Karpas-422 (cell line): ENCODE data around the gene DUSP18. TPM values are rescaled to one million over a fixed set of nuclear protein-coding genes. Genes with fewer than 3 reads are reported as not detected.
"Not testable (repeated sequence)": the region's sequence is repeated elsewhere in the genome, so short reads cannot be mapped to it uniquely, and the experiment has no call there.

Source experiments
- DNase-seq: peaks from one replicate; pipeline ENCODE4 v3.0.0-alpha.2; 2015
- H2AFZ ChIP-seq: fragments of 200-600 bp; sonication (generic); 2 replicates; pipeline ENCODE4 v1.6.1; 2014; ENCODE audit warnings: antibody characterized with exemption, low read length, mixed read lengths
- H3K27ac ChIP-seq: fragments of 200-600 bp; sonication (generic); 2 replicates; pipeline ENCODE4 v1.5.1; 2014; ENCODE audit warnings: mild to moderate bottlenecking, low read length, moderate library complexity
- H3K27me3 ChIP-seq: fragments of 200-600 bp; sonication (generic); 2 replicates; pipeline ENCODE4 v1.6.1; 2014; ENCODE audit warnings: low read length, mixed read lengths
- H3K36me3 ChIP-seq: fragments of 200-600 bp; sonication (generic); 2 replicates; pipeline ENCODE4 v1.6.1; 2014; ENCODE audit warnings: low read length, mixed read lengths; ENCODE audit not compliant: insufficient read depth
- H3K4me1 ChIP-seq: fragments of 200-600 bp; sonication (generic); 2 replicates; pipeline ENCODE4 v1.6.1; 2014; ENCODE audit warnings: mild to moderate bottlenecking, low read length, mixed read lengths
- H3K4me2 ChIP-seq: fragments of 200-600 bp; sonication (generic); 2 replicates; pipeline ENCODE4 v1.6.1; 2014; ENCODE audit warnings: low read length, low read depth, mild to moderate bottlenecking; ENCODE audit not compliant: poor library complexity, severe bottlenecking
- H3K4me3 ChIP-seq: fragments of 200-600 bp; sonication (generic); 2 replicates; pipeline ENCODE4 v1.5.1; 2014; ENCODE audit warnings: mild to moderate bottlenecking, antibody characterized with exemption, low read length, mixed read lengths
- H3K79me2 ChIP-seq: fragments of 200-600 bp; sonication (generic); 2 replicates; pipeline ENCODE4 v1.6.1; 2014; ENCODE audit warnings: mild to moderate bottlenecking, low read length, mixed read lengths
- H3K9ac ChIP-seq: fragments of 200-600 bp; sonication (generic); 2 replicates; pipeline ENCODE4 v1.6.0; 2014; ENCODE audit warnings: low read length
- H3K9me2 ChIP-seq: fragments of 200-600 bp; sonication (generic), shearing (Covaris generic); replicated peaks from 2 replicates; pipeline ENCODE4 v1.6.0; 2014; ENCODE audit warnings: mild to moderate bottlenecking, low read length, moderate library complexity; ENCODE audit not compliant: insufficient read depth
- H3K9me3 ChIP-seq: fragments of 300-700, 200-600 bp; sonication (generic); 2 replicates; pipeline ENCODE4 v1.6.1; 2014; ENCODE audit warnings: low read length, mixed read lengths
- H4K20me1 ChIP-seq: fragments of 200-600 bp; sonication (generic); 2 replicates; pipeline ENCODE4 v1.6.1; 2014; ENCODE audit warnings: mild to moderate bottlenecking, antibody characterized with exemption, low read length, low read depth; ENCODE audit not compliant: insufficient read depth
- total RNA-seq: library from RNA; depleted of rRNA; stranded (reverse); fragments of >200 nt; shearing (Covaris generic); gene quantifications from 2 replicates; pipeline ENCODE4 v1.2.3, GENCODE V29; 2014; ENCODE audit warnings: low replicate concordance

The DUSP18 gene
- total RNA-seq, 1 experiment from 2014 or later = 11.2 TPM

- no peaks in the 10 kb centered on the region for H3K9me2 ChIP-seq
- no peaks in the 10 kb centered on the region for H3K27me3 ChIP-seq
- no peaks in the 10 kb centered on the region for H3K36me3 ChIP-seq
- no peak overlapping the region for H3K9ac ChIP-seq
- H3K27ac ChIP-seq = no peak overlapping the region
- no peak overlapping the region for H2AFZ ChIP-seq
- no peaks in the 10 kb centered on the region for H4K20me1 ChIP-seq
- no peaks in the 10 kb centered on the region for H3K9me3 ChIP-seq
- no peak overlapping the region for H3K4me3 ChIP-seq
- no peaks in the 10 kb centered on the region for H3K79me2 ChIP-seq
- DNase-seq = no peak
- no peaks in the 10 kb centered on the region for H3K4me1 ChIP-seq
- H3K4me2 ChIP-seq = no peak overlapping the region
Measured at GRCh38 chr22:30627471-30627870, 40.2 kb downstream of the DUSP18 start.

- Histone ChIP-seq H3K27ac (no peak overlapping the region), H3K4me1 (no peaks in the 10 kb centered on the region), H3K79me2 (no peaks in the 10 kb centered on the region), H3K27me3 (no peaks in the 10 kb centered on the region), H3K9me2 (no peaks in the 10 kb centered on the region), H3K9me3 (no peaks in the 10 kb centered on the region), H2AFZ (no peak overlapping the region), H3K4me2 (no peak overlapping the region), H3K4me3 (no peak overlapping the region), H3K9ac (no peak overlapping the region), H3K36me3 (no peaks in the 10 kb centered on the region), H4K20me1 (no peaks in the 10 kb centered on the region)
- no peak for DNase-seq
Measured at GRCh38 chr22:30626413-30626812, 41.3 kb downstream of the DUSP18 start.

- DNase-seq, H3K4me3 ChIP-seq, H3K27me3 ChIP-seq: not testable (repeated sequence)
Measured at GRCh38 chr22:30619909-30620308, 47.8 kb downstream of the DUSP18 start.

GRCh38 chr22:30617819-30618218 is 49.9 kb downstream of the DUSP18 start:
- H3K27me3 ChIP-seq = no peaks in the 10 kb centered on the region
- H3K4me3 ChIP-seq = no peak overlapping the region
- no peaks in the 10 kb centered on the region for H3K9me2 ChIP-seq
- no peak overlapping the region for H3K9ac ChIP-seq
- no peaks in the 10 kb centered on the region for H3K4me1 ChIP-seq
- H3K4me2 ChIP-seq = no peak overlapping the region
- H4K20me1 ChIP-seq = no peaks in the 10 kb centered on the region
- no peak for DNase-seq
- H3K36me3 ChIP-seq = no peaks in the 10 kb centered on the region
- no peak overlapping the region for H3K27ac ChIP-seq
- no peaks in the 10 kb centered on the region for H3K79me2 ChIP-seq
- H3K9me3 ChIP-seq = no peaks in the 10 kb centered on the region
- H2AFZ ChIP-seq = no peak overlapping the region

More at GRCh38 chr22:30619909-30620308, 47.8 kb downstream of the DUSP18 start:
- H4K20me1 ChIP-seq, H3K4me1 ChIP-seq, H3K9me2 ChIP-seq, H3K4me2 ChIP-seq, H3K9ac ChIP-seq, H2AFZ ChIP-seq, H3K36me3 ChIP-seq, H3K79me2 ChIP-seq, H3K27ac ChIP-seq, H3K9me3 ChIP-seq: not testable (repeated sequence)

GRCh38 chr22:30615543-30615954 is 52.1 kb downstream of the DUSP18 start:
- Histone ChIP-seq H3K36me3 (no peaks in the 10 kb centered on the region), H4K20me1 (no peaks in the 10 kb centered on the region), H3K27ac (no peak overlapping the region), H3K4me2 (no peak overlapping the region), H3K9me2 (no peaks in the 10 kb centered on the region), H2AFZ (no peak overlapping the region), H3K9ac (no peak overlapping the region), H3K4me1 (no peaks in the 10 kb centered on the region), H3K4me3 (no peak overlapping the region), H3K9me3 (no peaks in the 10 kb centered on the region), H3K79me2 (no peaks in the 10 kb centered on the region), H3K27me3 (no peaks in the 10 kb centered on the region)
- no peak for DNase-seq

- Histone ChIP-seq H3K9me3 (no peaks in the 10 kb centered on the region), H3K27ac (no peak overlapping the region), H3K36me3 (no peaks in the 10 kb centered on the region), H4K20me1 (no peaks in the 10 kb centered on the region), H3K79me2 (no peaks in the 10 kb centered on the region), H2AFZ (no peak overlapping the region), H3K4me3 (no peak overlapping the region), H3K9ac (no peak overlapping the region), H3K4me2 (no peak overlapping the region), H3K9me2 (no peaks in the 10 kb centered on the region), H3K4me1 (no peaks in the 10 kb centered on the region), H3K27me3 (no peaks in the 10 kb centered on the region)
- DNase-seq = no peak
Measured at GRCh38 chr22:30614879-30615278, 52.8 kb downstream of the DUSP18 start.

- DNase-seq = no peak
- no peaks in the 10 kb centered on the region for H3K79me2 ChIP-seq
- no peak overlapping the region for H3K4me3 ChIP-seq
- no peak overlapping the region for H3K9ac ChIP-seq
- H4K20me1 ChIP-seq = no peaks in the 10 kb centered on the region
- no peak overlapping the region for H3K4me2 ChIP-seq
- H2AFZ ChIP-seq = no peak overlapping the region
- H3K36me3 ChIP-seq = no peaks in the 10 kb centered on the region
- no peaks in the 10 kb centered on the region for H3K27me3 ChIP-seq
- no peak overlapping the region for H3K27ac ChIP-seq
- no peaks in the 10 kb centered on the region for H3K9me3 ChIP-seq
- peaks cover 1% of the 10 kb centered on the region for H3K4me1 ChIP-seq
- H3K9me2 ChIP-seq = no peaks in the 10 kb centered on the region
Measured at GRCh38 chr22:30614268-30614667, 53.4 kb downstream of the DUSP18 start.

GRCh38 chr22:30612789-30613188 is 54.9 kb downstream of the DUSP18 start:
- Histone ChIP-seq H3K79me2 (no peaks in the 10 kb centered on the region), H3K27ac (no peak overlapping the region), H3K9ac (no peak overlapping the region), H3K4me1 (peaks cover 16% of the 10 kb centered on the region), H3K4me3 (no peak overlapping the region), H3K9me3 (no peaks in the 10 kb centered on the region), H3K27me3 (no peaks in the 10 kb centered on the region), H3K36me3 (no peaks in the 10 kb centered on the region), H3K9me2 (no peaks in the 10 kb centered on the region), H3K4me2 (no peak overlapping the region), H2AFZ (no peak overlapping the region), H4K20me1 (no peaks in the 10 kb centered on the region)
- DNase-seq = no peak
